Measurements from ENCODE around the gene GUCD1.

Gene GUCD1

DNA sequence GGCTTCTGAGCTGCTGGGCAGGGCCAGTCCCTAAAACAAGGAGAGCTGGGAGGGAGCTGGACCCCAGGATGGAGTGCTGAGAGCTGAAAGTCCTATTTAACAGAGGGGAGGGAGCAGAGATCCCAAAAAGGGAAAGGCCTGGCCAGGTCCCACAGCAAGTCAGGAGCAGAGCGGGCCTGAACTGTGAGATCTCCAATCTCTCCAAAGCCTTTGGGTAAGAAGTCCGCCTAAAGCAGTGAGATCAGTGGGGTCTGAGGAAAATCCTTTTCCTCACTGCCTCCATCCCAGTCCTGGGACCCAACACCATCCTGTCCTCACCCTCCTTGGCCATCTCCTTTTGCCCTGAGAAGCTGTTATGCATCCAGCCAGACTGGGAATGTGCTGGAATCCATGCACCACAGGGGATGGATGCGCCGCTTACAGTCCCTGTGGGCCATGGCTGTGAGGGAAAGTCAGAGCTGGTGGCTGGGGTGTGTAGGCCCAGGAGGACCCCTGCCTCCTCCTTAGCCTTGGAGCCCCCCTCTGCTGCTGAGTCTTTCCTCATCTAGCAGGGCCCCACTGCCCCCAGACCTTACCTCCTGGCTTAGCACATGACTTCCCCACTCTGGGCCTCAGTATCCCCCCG is 29.3 kb upstream of the GUCD1 start:
- WGBS (ENCODE audit: extremely low coverage, insufficient coverage, low lambda C conversion rate) = no CpG with 5 or more reads among the region's 5 CpGs
- Histone ChIP-seq H3K23ac (ENCODE audit: low read length) (no peak overlapping the region), H2BK120ac (ENCODE audit: low read depth, low read length) (no peak overlapping the region), H3K4me2 (ENCODE audit: low read length) (no peak overlapping the region), H2BK5ac (ENCODE audit: low read length) (no peak overlapping the region), H3K79me1 (ENCODE audit: low read length) (no peaks in the 10 kb centered on the region), H3K36me3 (ENCODE audit: control insufficient read depth, insufficient read depth, low read length) (no peaks in the 10 kb centered on the region), H2AK5ac (ENCODE audit: low read length) (no peak overlapping the region), H4K5ac (ENCODE audit: low read length) (no peak overlapping the region), H2BK15ac (replicated peaks; ENCODE audit: low read depth) (no peak overlapping the region), H3K4ac (ENCODE audit: low read depth, low read length) (no peak overlapping the region), H3K4me1 (ENCODE audit: control insufficient read depth, low read depth, low read length) (no peaks in the 10 kb centered on the region), H3K56ac (ENCODE audit: low read length) (no peak overlapping the region), H3K79me2 (ENCODE audit: control insufficient read depth, insufficient read depth, low read length) (no peaks in the 10 kb centered on the region), H3K18ac (ENCODE audit: low read length) (no peak overlapping the region), H3K27ac (ENCODE audit: low read depth, low read length) (no peak overlapping the region), H3K9ac (ENCODE audit: low read length) (no peak overlapping the region), H3K4me3 (ENCODE audit: low read length) (no peak overlapping the region), H3K27me3 (ENCODE audit: insufficient read depth, low read length, poor library complexity) (no peaks in the 10 kb centered on the region), H4K8ac (ENCODE audit: low read depth, low read length) (no peak overlapping the region)
- no peak for DNase-seq

DNA sequence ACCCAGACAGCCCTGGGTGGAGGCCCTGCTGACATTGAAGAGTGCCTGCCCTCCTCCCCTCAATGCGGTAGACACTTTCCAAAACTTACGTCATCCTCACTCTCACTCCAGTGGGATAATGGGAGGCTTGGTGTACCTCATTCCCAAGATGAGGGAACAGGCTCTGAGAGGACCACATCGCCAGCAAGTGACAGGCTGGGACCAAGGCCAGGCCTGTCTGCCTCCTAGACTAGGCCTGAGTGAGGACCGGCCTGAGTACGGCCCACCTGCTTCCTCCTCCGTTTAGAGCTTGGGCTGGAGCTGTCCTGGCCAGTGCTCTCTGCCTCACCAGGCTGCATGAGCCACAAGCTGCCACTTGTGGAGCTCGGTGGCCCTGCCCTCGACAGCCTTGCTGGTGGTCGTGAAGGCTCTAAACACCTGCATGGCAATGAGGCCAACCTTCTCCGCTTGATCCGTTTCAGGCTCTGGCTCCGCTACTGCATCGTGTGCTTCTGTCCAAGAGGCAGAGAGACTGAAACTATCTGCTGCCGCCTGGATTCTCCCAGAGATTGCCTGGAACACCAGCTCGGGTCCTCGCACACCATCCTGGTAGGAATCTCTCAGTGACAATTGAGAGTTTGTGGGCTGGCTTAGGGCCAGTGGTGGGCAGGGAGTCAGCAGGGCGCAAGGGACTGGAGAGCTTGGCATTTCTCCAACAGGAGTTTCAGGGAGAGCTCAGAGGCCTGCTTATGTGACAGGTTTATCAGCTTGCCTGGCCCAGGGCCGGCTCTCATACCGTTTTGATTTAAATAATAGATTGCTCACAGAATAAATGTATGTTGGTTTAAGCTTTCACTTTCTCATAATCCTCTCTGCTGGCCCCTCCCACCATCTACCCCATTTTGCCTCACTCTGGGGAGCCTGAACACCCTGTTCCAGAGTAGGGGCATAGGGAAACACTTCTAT is 28.6 kb upstream of the GUCD1 start:
- Histone ChIP-seq H3K23ac (ENCODE audit: low read length) (peak overlapping the region; percentile 91), H2AK5ac (ENCODE audit: low read length) (no peak overlapping the region), H3K36me3 (ENCODE audit: control insufficient read depth, insufficient read depth, low read length) (no peaks in the 10 kb centered on the region), H2BK5ac (ENCODE audit: low read length) (no peak overlapping the region), H3K27ac (ENCODE audit: low read depth, low read length) (no peak overlapping the region), H3K79me2 (ENCODE audit: control insufficient read depth, insufficient read depth, low read length) (no peaks in the 10 kb centered on the region), H2BK120ac (ENCODE audit: low read depth, low read length) (no peak overlapping the region), H3K4ac (ENCODE audit: low read depth, low read length) (no peak overlapping the region), H3K79me1 (ENCODE audit: low read length) (no peaks in the 10 kb centered on the region), H4K8ac (ENCODE audit: low read depth, low read length) (no peak overlapping the region), H3K4me1 (ENCODE audit: control insufficient read depth, low read depth, low read length) (no peaks in the 10 kb centered on the region), H4K5ac (ENCODE audit: low read length) (no peak overlapping the region), H3K27me3 (ENCODE audit: insufficient read depth, low read length, poor library complexity) (no peaks in the 10 kb centered on the region), H2BK15ac (replicated peaks; ENCODE audit: low read depth) (no peak overlapping the region), H3K18ac (ENCODE audit: low read length) (no peak overlapping the region), H3K4me2 (ENCODE audit: low read length) (no peak overlapping the region), H3K56ac (ENCODE audit: low read length) (no peak overlapping the region), H3K4me3 (ENCODE audit: low read length) (no peak overlapping the region), H3K9ac (ENCODE audit: low read length) (no peak overlapping the region)
- WGBS (ENCODE audit: extremely low coverage, insufficient coverage, low lambda C conversion rate) = no CpG with 5 or more reads among the region's 19 CpGs
- DNase-seq = no peak

DNA sequence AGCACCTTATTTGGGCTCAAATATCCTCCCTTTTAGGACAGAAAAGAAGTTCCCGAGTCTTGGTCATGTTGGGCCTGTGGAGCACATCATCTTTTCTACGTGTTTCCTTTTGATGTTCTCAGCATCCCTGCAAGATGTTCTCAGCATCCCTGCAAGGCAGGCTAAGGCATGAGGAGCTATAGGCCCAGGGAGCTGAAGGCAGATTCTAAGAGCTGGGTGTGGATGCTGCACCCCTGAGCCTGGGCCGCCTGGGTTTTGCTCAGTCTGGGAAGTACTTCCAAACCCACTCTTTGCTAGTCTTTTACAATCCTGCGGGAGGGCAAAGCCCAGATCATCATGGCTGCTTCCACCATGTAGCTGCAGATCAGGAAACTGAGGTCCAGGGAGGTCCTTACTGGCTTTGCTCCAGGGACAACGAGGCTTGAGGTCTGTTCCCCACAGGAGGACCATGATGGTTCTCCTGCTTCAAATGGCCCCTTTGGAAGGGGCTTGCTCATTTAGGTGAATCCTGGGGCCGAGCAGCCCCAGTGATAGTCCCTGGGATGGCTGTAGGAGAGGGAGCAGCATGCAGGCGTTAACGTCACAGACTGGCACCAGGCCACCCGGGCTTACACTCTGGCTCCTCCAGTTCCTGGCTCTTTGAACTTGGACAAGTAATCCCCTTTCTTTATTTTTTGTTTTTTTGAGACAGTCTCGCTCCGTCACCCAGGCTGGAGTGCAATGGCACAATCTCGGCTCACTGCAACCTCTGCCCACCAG is 27.3 kb upstream of the GUCD1 start:
- no peak overlapping the region for H3K23ac ChIP-seq (ENCODE audit: low read length)
- no peak overlapping the region for H3K4me2 ChIP-seq (ENCODE audit: low read length)
- no peak overlapping the region for H2AK5ac ChIP-seq (ENCODE audit: low read length)
- DNase-seq = no peak
- no peak overlapping the region for H3K18ac ChIP-seq (ENCODE audit: low read length)
- no peak overlapping the region for H4K8ac ChIP-seq (ENCODE audit: low read depth, low read length)
- WGBS (ENCODE audit: extremely low coverage, insufficient coverage, low lambda C conversion rate) = no CpG with 5 or more reads among the region's 12 CpGs
- no peak overlapping the region for H3K9ac ChIP-seq (ENCODE audit: low read length)
- no peak overlapping the region for H3K56ac ChIP-seq (ENCODE audit: low read length)
- H3K79me1 ChIP-seq (ENCODE audit: low read length) = no peaks in the 10 kb centered on the region
- no peak overlapping the region for H3K4me3 ChIP-seq (ENCODE audit: low read length)
- H2BK15ac ChIP-seq (replicated peaks; ENCODE audit: low read depth) = no peak overlapping the region
- no peak overlapping the region for H3K27ac ChIP-seq (ENCODE audit: low read depth, low read length)
- no peak overlapping the region for H4K5ac ChIP-seq (ENCODE audit: low read length)
- no peaks in the 10 kb centered on the region for H3K79me2 ChIP-seq (ENCODE audit: control insufficient read depth, insufficient read depth, low read length)
- no peaks in the 10 kb centered on the region for H3K27me3 ChIP-seq (ENCODE audit: insufficient read depth, low read length, poor library complexity)
- H3K4me1 ChIP-seq (ENCODE audit: control insufficient read depth, low read depth, low read length) = no peaks in the 10 kb centered on the region
- H2BK5ac ChIP-seq (ENCODE audit: low read length) = no peak overlapping the region
- no peak overlapping the region for H3K4ac ChIP-seq (ENCODE audit: low read depth, low read length)
- H3K36me3 ChIP-seq (ENCODE audit: control insufficient read depth, insufficient read depth, low read length) = no peaks in the 10 kb centered on the region
- H2BK120ac ChIP-seq (ENCODE audit: low read depth, low read length) = no peak overlapping the region

DNA sequence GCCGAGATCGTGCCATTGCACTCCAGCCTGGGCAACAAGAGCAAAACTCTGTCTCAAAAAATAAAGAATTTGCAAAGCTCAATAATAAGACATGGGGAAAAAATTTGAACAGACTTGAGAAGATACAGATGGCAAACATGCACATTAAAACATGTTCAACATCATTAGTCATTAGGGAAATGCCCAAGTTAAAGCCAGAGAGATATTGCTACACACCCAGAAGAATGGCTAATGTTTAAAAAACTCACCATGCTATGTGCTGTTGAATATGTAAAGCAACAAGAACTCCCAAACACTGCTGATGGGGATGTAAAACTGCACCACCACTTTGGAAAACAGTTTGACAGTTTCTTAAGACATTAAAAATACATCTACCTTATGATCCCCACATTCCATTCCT is 25.3 kb upstream of the GUCD1 start:
- Histone ChIP-seq H4K8ac (ENCODE audit: low read depth, low read length) (no peak overlapping the region), H3K4me1 (ENCODE audit: control insufficient read depth, low read depth, low read length) (no peaks in the 10 kb centered on the region), H4K5ac (ENCODE audit: low read length) (no peak overlapping the region), H3K79me1 (ENCODE audit: low read length) (no peaks in the 10 kb centered on the region), H3K9ac (ENCODE audit: low read length) (no peak overlapping the region), H3K36me3 (ENCODE audit: control insufficient read depth, insufficient read depth, low read length) (no peaks in the 10 kb centered on the region), H3K4me2 (ENCODE audit: low read length) (no peak overlapping the region), H3K27me3 (ENCODE audit: insufficient read depth, low read length, poor library complexity) (no peaks in the 10 kb centered on the region), H3K79me2 (ENCODE audit: control insufficient read depth, insufficient read depth, low read length) (no peaks in the 10 kb centered on the region), H2BK15ac (replicated peaks; ENCODE audit: low read depth) (no peak overlapping the region), H2BK120ac (ENCODE audit: low read depth, low read length) (no peak overlapping the region), H3K56ac (ENCODE audit: low read length) (no peak overlapping the region), H3K18ac (ENCODE audit: low read length) (no peak overlapping the region), H2BK5ac (ENCODE audit: low read length) (no peak overlapping the region), H3K4me3 (ENCODE audit: low read length) (no peak overlapping the region), H3K27ac (ENCODE audit: low read depth, low read length) (no peak overlapping the region), H2AK5ac (ENCODE audit: low read length) (no peak overlapping the region), H3K23ac (ENCODE audit: low read length) (no peak overlapping the region), H3K4ac (ENCODE audit: low read depth, low read length) (no peak overlapping the region)
- DNase-seq = no peak
- no CpG with 5 or more reads among the region's 2 CpGs for WGBS (ENCODE audit: extremely low coverage, insufficient coverage, low lambda C conversion rate)

DNA sequence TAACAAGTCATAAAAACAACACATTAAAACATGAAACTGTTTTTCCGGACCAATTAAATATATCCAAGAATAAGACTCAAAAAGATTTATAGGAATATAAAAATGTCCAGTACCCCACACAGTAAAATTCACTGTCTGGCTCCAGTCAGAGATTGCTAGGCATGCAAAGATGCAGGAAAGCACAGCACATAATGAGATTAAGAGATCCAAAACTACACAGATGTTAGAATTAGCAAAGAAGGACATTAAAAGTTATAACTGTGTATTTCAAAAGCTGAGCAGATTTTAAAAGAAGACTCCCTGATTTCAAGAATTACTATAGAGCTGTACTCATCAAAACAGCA is 24.3 kb upstream of the GUCD1 start:
- Histone ChIP-seq H2BK15ac (replicated peaks; ENCODE audit: low read depth) (no peak overlapping the region), H3K4me2 (ENCODE audit: low read length) (no peak overlapping the region), H3K79me2 (ENCODE audit: control insufficient read depth, insufficient read depth, low read length) (no peaks in the 10 kb centered on the region), H3K18ac (ENCODE audit: low read length) (no peak overlapping the region), H3K56ac (ENCODE audit: low read length) (no peak overlapping the region), H2BK120ac (ENCODE audit: low read depth, low read length) (no peak overlapping the region), H3K27ac (ENCODE audit: low read depth, low read length) (no peak overlapping the region), H3K27me3 (ENCODE audit: insufficient read depth, low read length, poor library complexity) (no peaks in the 10 kb centered on the region), H4K5ac (ENCODE audit: low read length) (no peak overlapping the region), H3K23ac (ENCODE audit: low read length) (no peak overlapping the region), H2AK5ac (ENCODE audit: low read length) (no peak overlapping the region), H3K79me1 (ENCODE audit: low read length) (no peaks in the 10 kb centered on the region), H4K8ac (ENCODE audit: low read depth, low read length) (no peak overlapping the region), H3K9ac (ENCODE audit: low read length) (no peak overlapping the region), H3K36me3 (ENCODE audit: control insufficient read depth, insufficient read depth, low read length) (no peaks in the 10 kb centered on the region), H3K4me3 (ENCODE audit: low read length) (no peak overlapping the region), H3K4ac (ENCODE audit: low read depth, low read length) (no peak overlapping the region), H2BK5ac (ENCODE audit: low read length) (no peak overlapping the region), H3K4me1 (ENCODE audit: control insufficient read depth, low read depth, low read length) (no peaks in the 10 kb centered on the region)
- DNase-seq = no peak
- WGBS (ENCODE audit: extremely low coverage, insufficient coverage, low lambda C conversion rate) = no CpG with 5 or more reads among the region's 1 CpG

All from mesendoderm (in vitro differentiated cells).